ENCODE measurements around the gene TMEM108.

TMEM108 gene

GRCh38 chr3:133300102-133300501 lies 261.9 kb downstream of the TMEM108 start:
- no peak for DNase-seq
- intact Hi-C loops (cut with DNase I) = no loop called here

- no peak for DNase-seq
- intact Hi-C loops (cut with DNase I) = no loop called here
These were observed 263.0 kb downstream of the TMEM108 start for GRCh38 chr3:133301194-133301593.

DNA sequence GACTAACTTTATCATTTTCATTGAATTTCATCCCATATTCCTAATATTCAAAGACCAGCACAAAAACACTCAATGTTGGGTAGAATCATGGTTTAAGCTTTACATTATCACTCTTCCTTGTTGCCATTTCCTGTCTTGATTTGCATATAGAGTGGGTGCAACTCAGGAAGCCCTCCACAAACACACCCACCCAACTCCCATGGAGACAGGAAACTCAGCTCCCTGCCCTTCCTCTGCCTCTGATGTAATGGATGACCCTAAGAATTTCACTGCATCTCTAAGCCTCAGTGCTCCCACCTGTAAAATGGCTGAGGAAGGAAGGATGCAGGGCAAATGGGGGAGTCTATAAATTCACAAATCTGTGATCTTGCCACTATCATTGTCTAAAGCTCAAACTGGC lies 263.5 kb downstream of the TMEM108 start:
- no peak for DNase-seq
- intact Hi-C loops (cut with DNase I) = no loop called here

DNA sequence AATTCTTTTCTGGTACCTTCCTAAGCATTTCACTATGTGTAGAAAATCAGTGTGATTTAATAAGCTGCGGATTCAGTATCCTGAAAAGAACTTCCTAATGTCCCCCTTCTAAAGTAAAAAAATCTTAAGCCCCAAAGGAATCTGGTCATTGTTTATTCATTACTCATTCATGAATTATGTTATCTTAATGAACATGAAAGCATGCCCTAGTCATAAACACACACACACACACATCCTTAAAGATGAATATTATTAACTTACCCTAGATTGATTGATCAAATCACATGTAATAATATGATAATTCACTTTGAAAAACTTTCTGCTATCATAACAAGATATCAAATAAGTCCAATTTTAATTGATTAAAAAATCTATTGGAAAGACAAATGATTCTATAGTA lies 265.2 kb downstream of the TMEM108 start:
- no peak for DNase-seq
- intact Hi-C loops (cut with DNase I) = no loop called here

DNA sequence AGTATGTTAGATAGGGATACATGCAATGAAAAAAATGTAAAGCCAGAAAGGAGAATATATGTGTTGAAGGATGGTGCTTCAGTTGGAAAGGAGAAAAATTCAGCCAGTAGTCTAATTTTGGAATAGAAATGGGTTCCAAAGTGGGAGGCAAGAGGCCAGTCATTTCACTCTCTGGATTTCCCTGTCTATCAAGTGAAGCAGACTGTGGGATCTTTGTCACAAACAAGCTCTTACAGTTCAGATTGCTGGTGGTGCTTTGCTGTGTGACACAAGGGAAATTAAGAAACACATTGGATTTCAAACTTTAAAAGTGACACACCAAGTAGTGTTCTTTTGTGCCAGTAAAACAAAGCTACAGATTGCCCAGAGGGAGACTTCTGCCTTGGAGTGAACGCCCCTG lies 279.7 kb downstream of the TMEM108 start:
- intact Hi-C loops (cut with DNase I) = no loop called here
- no peak for DNase-seq

- intact Hi-C loops (cut with DNase I) = no loop called here
- DNase-seq = no peak
These were observed 290.2 kb downstream of the TMEM108 start for GRCh38 chr3:133328373-133328772.

- DNase-seq = no peak
- intact Hi-C loops (cut with DNase I) = no loop called here
These were observed 291.4 kb downstream of the TMEM108 start for GRCh38 chr3:133329626-133330025.

DNA sequence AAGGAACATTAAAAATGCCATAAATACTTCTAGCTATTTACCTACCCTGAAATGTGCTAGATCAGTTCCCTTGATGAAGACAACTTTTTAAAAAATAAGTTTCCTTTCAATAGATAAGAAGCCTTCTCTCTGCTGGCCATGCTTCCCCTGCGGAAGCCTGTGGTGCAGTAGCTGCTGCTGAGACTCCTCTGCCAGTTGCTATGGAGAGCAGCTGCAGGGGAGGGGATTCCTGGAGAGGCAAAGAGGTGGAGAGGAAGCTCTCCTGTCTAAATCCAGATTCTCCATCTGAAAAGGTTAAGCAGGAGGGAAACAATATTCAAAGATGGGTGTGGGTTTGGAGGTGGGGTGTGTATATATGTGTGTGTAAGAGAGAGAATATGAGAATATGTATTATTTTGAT lies 291.9 kb downstream of the TMEM108 start:
- peak in 7 of 10 donors; percentile 22 to 91 (median 44) for DNase-seq
- intact Hi-C loops (cut with DNase I) = no loop called here

- DNase-seq = no peak
These were observed 292.3 kb downstream of the TMEM108 start for GRCh38 chr3:133330522-133330921.

GRCh38 chr3:133354721-133355120 lies 316.5 kb downstream of the TMEM108 start:
- intact Hi-C loops (cut with DNase I) = no loop called here
- no peak for DNase-seq

More at GRCh38 chr3:133330522-133330921, 292.3 kb downstream of the TMEM108 start:
- intact Hi-C loops (cut with DNase I) = no loop called here

DNA sequence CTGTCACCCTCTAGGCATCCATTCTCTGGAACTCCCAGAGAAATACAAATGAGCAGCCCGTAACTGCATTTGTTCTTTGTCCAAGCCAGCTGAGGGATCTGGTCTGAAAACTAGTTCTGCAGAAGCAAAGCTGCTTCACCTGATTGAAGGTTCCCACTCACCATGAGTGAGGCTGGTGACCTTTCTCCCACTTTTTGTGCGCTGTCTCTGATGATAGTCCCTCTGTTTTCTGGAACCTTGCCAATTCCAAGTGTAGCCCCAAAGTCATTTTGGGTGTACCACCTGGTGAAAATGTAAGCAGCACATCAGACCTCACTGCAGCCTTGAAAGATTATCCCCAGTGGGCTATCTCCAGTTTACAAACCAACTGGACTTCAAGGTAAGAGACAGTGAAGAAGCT lies 322.3 kb downstream of the TMEM108 start:
- no peak for DNase-seq
- intact Hi-C loops (cut with DNase I) = no loop called here

DNA sequence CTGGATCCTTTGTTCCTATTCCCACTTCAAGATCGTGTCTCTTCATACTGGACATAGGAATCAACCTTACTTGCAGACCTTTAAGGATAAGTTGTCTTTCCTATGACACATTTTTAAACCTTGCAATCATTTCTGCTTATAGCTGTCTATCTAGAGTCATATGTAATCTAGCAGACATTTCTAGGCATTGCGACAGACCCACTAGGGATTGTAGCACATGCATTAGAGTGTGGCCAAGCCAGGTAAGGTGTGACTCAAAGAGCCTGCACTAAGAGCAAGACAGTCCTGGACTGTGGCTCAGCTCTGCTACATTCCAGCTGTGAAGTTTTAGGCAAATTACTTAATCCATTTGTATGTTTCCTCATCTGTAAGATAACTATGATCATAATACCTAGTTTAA lies 322.8 kb downstream of the TMEM108 start:
- no peak for DNase-seq
- intact Hi-C loops (cut with DNase I) = no loop called here

DNA sequence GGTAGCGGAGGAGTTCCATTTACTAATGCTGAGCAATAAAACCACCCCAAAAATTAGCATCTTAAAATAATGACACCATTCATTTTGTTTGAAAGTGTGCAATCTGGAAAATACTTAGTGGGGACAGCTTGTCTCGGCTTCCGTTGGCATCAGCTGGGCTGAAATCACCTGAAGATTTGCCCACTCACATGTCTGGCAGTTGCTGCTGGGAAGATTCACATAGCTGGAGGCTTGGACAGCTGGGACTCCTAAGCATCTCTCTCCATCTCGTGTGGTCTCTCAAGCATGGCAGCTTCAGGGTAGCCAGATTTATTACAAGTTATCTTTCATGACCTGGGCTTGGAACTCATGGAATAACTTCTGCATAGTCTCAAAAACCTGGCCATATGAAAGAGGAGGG lies 323.2 kb downstream of the TMEM108 start:
- intact Hi-C loops (cut with DNase I) = no loop called here
- peak in 1 of 10 donors; percentile 77 for DNase-seq

DNA sequence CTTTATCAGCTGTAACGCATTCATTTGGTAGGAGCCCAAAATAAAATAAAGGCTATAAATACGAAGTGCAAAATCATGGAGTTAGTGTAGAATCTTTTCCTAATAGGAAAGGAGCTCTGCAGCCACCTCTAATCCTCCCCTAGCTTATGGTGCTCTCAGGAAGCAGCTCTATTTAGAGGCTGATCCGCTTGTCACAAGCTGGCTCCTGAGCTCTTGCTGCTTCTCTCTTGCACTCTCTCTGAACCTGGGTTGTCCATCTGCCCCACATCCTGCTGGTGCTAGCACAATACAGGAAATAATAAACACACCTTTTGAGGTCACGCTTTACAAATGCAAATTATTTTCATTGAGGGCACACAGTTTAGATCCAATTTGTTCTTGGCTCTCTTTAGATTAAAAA lies 324.3 kb downstream of the TMEM108 start:
- intact Hi-C loops (cut with DNase I) = no loop called here
- DNase-seq = no peak

DNA sequence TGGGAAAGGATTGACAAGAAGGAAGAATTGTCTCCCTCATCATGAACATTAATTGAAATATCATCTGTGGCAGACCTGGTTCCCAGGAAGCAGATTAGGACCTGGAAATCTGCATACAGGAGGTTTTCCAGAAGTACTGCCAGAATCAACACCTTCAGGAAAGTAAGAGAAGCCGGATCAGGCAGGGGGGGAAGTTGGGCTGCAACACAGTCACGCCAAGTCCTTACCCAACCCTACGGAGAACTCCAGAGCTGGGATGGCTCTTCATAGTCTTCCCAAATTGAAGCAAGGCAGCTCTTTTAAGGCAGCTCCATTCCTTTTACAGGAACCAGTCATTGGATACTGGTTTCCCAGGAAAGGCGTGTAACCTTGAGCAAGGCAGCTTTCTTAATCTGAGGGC lies 326.5 kb downstream of the TMEM108 start:
- intact Hi-C loops (cut with DNase I) = no loop called here
- DNase-seq = no peak

DNA sequence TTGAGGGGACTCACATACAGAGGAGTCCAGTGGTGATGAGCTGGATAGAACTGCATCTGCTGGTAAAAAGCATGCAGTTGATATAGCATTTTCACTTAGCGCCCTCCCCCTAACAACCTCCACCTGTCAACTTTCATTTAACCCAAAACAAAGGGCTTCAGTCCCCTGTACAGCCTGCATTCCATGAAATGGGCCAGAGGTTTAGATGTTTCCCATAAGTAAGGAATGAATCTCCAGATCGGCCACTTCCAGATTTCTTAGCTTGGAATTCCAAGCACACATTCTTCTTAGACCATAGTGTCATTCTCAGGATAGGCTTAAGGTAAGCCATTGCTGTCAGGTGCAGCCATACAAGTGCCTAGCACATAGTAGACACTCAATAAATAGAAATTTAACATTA lies 328.7 kb downstream of the TMEM108 start:
- intact Hi-C loops (cut with DNase I) = no loop called here

GRCh38 chr3:133367403-133367802 lies 329.2 kb downstream of the TMEM108 start:
- no peak for DNase-seq
- intact Hi-C loops (cut with DNase I) = no loop called here

More for the DNA sequence above, 328.7 kb downstream of the TMEM108 start:
- no peak for DNase-seq

DNA sequence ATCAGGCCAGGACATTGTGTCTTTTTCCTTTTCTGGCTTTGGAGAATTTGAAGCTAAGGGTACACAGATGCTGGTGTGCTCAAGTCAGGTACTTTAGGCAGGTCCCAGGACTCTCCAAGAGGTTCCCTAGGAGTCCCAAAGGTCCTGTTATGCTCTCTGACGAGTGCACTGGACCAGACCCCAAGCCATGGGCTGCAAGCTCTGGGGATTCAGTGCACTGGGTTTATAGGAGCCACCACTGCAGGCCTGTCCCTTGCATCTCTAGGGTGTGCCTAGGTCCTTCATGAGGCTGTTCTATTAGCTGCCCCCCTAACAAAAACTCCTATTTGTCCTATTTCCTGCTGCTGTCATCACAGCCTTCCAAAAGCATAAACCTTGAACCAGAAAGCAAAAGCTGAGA lies 329.8 kb downstream of the TMEM108 start:
- DNase-seq = no peak
- intact Hi-C loops (cut with DNase I) = no loop called here

- no peak for DNase-seq
- intact Hi-C loops (cut with DNase I) = no loop called here
These were observed 330.3 kb downstream of the TMEM108 start for GRCh38 chr3:133368371-133369067.

- intact Hi-C loops (cut with DNase I) = no loop called here
- no peak for DNase-seq
These were observed 330.9 kb downstream of the TMEM108 start for GRCh38 chr3:133369068-133369440.

DNA sequence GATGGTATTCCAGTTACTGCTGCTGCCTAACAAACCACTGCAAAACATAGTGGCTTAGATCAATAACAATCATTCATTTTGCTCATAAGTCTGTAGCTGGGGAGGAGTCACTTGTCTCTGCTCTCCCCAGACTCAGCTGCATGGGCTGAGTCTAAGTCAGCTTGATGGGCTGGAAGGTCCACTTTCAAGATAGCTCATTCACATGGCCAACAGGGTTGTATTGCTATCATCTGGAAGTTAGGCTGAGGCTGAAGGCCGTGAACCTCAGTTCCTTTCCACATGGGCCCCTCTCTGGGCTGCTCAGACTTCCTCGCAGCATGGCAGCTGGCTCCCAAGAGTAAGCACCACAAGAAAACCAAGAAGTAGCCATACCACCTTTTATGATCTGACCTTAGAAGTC lies 333.0 kb downstream of the TMEM108 start:
- intact Hi-C loops (cut with DNase I) = no loop called here
- no peak for DNase-seq

- intact Hi-C loops (cut with DNase I) = no loop called here
- no peak for DNase-seq
These were observed 333.5 kb downstream of the TMEM108 start for GRCh38 chr3:133371676-133372075.
